ENCODE measurements around the gene MYO9B.
"Not testable (repeated sequence)": the region's sequence is repeated elsewhere in the genome, so short reads cannot be mapped to it uniquely, and the experiment has no call there.

MYO9B gene

GRCh38 chr19:17094694-17095093 lies 19.1 kb downstream of the MYO9B start:
- not testable (repeated sequence) for DNase-seq

GRCh38 chr19:17095141-17095919 lies 19.8 kb downstream of the MYO9B start:
- no peak for DNase-seq

GRCh38 chr19:17097593-17098126 lies 22.1 kb downstream of the MYO9B start:
- no peak for DNase-seq

- no peak for DNase-seq
Observed at GRCh38 chr19:17098326-17098725, 22.7 kb downstream of the MYO9B start.

GRCh38 chr19:17101686-17102628 lies 26.4 kb downstream of the MYO9B start:
- DNase-seq: no peak

GRCh38 chr19:17103177-17103576 lies 27.6 kb downstream of the MYO9B start:
- DNase-seq: no peak

GRCh38 chr19:17104679-17105078 lies 29.1 kb downstream of the MYO9B start:
- no peak for DNase-seq

GRCh38 chr19:17105556-17105955 lies 30.0 kb downstream of the MYO9B start:
- no peak for DNase-seq

- DNase-seq: not testable (repeated sequence)
Observed at GRCh38 chr19:17106964-17107363, 31.4 kb downstream of the MYO9B start.

- DNase-seq: no peak
Observed at GRCh38 chr19:17107546-17108452, 32.2 kb downstream of the MYO9B start.

GRCh38 chr19:17108453-17108784 lies 32.8 kb downstream of the MYO9B start:
- no peak for DNase-seq

- no peak for DNase-seq
Observed at GRCh38 chr19:17109300-17109699, 33.7 kb downstream of the MYO9B start.

GRCh38 chr19:17109962-17110598 lies 34.5 kb downstream of the MYO9B start:
- DNase-seq: no peak

GRCh38 chr19:17110599-17110966 lies 35.0 kb downstream of the MYO9B start:
- DNase-seq: no peak

GRCh38 chr19:17111766-17112165 lies 36.2 kb downstream of the MYO9B start:
- DNase-seq: no peak

GRCh38 chr19:17112271-17112670 lies 36.7 kb downstream of the MYO9B start:
- DNase-seq: no peak

- no peak for DNase-seq
Observed at GRCh38 chr19:17112700-17113099, 37.1 kb downstream of the MYO9B start.

- DNase-seq: no peak
Observed at GRCh38 chr19:17113127-17113785, 37.7 kb downstream of the MYO9B start.

GRCh38 chr19:17114414-17114831 lies 38.8 kb downstream of the MYO9B start:
- no peak for DNase-seq

GRCh38 chr19:17116996-17117702 lies 41.6 kb downstream of the MYO9B start:
- DNase-seq: no peak

GRCh38 chr19:17118957-17119356 lies 43.4 kb downstream of the MYO9B start:
- DNase-seq: no peak

Data from NCI-H524 treated with DMSO at 0.1 percent for 48 hours (cell line).